GM23338 (cell line): ENCODE measurements around the gene SASH3.

ENCODE experiments used
- CREB1 ChIP-seq: fragments of 250-450 bp; sonication (Bioruptor Pico); IDR thresholded peaks from 2 replicates; pipeline ENCODE4 v1.5.0; 2020; ENCODE audit warnings: low read depth, mild to moderate bottlenecking, moderate library complexity
- EZH2 ChIP-seq: fragments of 200-600 bp; sonication (generic); IDR thresholded peaks from one replicate; pipeline ENCODE4 v1.8.0; 2017; ENCODE audit warnings: antibody characterized with exemption, mild to moderate bottlenecking, low read depth; ENCODE audit not compliant: unreplicated experiment
- EZH2phosphoT487 ChIP-seq: fragments of 200-600 bp; sonication (generic); IDR thresholded peaks from one replicate; pipeline ENCODE4 v1.8.1; 2018; ENCODE audit warnings: antibody characterized with exemption; ENCODE audit not compliant: unreplicated experiment
- JUNB ChIP-seq: IDR thresholded peaks from one replicate; pipeline ENCODE4 v1.6.1; 2016; ENCODE audit warnings: antibody characterized with exemption; ENCODE audit not compliant: unreplicated experiment
- POLR2AphosphoS5 ChIP-seq: IDR thresholded peaks from 2 replicates; pipeline ENCODE4 v1.6.1; 2016; ENCODE audit warnings: antibody characterized with exemption, low read depth
- ZNF331 ChIP-seq: fragments of 250-450 bp; sonication (Bioruptor Pico); IDR thresholded peaks from 2 replicates; pipeline ENCODE4 v1.5.0; 2020; ENCODE audit warnings: low read depth, mild to moderate bottlenecking, moderate library complexity
- TF ChIP-seq, protein P1 (sequence below): IDR thresholded peaks from one replicate; pipeline ENCODE4 v1.6.1; 2018; ENCODE audit warnings: antibody characterized with exemption; ENCODE audit not compliant: unreplicated experiment
- TF ChIP-seq, protein P2 (sequence below), 2 experiments: fragments of 200-600 bp in 1 of 2; sonication (generic) in 1 of 2; conservative IDR thresholded peaks; 2 replicates each; pipeline versions ENCODE4 v1.5.1 to v1.6.1; 2016 to 2017; ENCODE audit warnings: antibody characterized with exemption in 2 of 2, low read depth in 2 of 2, mild to moderate bottlenecking in 2 of 2, moderate library complexity in 1 of 2
- TF ChIP-seq, protein P3 (sequence below): IDR thresholded peaks from 2 replicates; pipeline ENCODE4 v1.6.1; 2016; ENCODE audit warnings: antibody characterized with exemption

DNA sequence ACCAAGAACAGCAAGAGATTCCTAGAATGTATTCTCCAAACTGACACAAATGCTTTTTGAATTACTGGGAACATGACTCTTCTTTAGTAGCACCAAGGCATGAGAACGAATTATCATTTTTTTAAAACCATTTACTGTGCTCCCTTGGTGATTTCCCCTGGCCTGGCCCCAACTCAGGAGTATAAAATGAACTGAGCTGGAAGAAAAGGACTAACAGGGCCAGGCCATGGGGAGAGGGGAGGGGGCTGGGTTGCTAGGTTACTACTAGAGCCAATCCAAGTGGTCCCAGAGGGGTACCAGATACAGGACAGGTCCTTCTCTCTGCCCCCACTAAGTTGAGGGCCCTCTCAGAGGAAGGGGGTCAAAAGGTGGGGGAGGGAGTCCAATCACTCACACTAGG is 23.1 kb downstream of the SASH3 start:
- TF ChIP-seq, protein P1, sequence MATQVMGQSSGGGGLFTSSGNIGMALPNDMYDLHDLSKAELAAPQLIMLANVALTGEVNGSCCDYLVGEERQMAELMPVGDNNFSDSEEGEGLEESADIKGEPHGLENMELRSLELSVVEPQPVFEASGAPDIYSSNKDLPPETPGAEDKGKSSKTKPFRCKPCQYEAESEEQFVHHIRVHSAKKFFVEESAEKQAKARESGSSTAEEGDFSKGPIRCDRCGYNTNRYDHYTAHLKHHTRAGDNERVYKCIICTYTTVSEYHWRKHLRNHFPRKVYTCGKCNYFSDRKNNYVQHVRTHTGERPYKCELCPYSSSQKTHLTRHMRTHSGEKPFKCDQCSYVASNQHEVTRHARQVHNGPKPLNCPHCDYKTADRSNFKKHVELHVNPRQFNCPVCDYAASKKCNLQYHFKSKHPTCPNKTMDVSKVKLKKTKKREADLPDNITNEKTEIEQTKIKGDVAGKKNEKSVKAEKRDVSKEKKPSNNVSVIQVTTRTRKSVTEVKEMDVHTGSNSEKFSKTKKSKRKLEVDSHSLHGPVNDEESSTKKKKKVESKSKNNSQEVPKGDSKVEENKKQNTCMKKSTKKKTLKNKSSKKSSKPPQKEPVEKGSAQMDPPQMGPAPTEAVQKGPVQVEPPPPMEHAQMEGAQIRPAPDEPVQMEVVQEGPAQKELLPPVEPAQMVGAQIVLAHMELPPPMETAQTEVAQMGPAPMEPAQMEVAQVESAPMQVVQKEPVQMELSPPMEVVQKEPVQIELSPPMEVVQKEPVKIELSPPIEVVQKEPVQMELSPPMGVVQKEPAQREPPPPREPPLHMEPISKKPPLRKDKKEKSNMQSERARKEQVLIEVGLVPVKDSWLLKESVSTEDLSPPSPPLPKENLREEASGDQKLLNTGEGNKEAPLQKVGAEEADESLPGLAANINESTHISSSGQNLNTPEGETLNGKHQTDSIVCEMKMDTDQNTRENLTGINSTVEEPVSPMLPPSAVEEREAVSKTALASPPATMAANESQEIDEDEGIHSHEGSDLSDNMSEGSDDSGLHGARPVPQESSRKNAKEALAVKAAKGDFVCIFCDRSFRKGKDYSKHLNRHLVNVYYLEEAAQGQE: no peak
- TF ChIP-seq, protein P2, sequence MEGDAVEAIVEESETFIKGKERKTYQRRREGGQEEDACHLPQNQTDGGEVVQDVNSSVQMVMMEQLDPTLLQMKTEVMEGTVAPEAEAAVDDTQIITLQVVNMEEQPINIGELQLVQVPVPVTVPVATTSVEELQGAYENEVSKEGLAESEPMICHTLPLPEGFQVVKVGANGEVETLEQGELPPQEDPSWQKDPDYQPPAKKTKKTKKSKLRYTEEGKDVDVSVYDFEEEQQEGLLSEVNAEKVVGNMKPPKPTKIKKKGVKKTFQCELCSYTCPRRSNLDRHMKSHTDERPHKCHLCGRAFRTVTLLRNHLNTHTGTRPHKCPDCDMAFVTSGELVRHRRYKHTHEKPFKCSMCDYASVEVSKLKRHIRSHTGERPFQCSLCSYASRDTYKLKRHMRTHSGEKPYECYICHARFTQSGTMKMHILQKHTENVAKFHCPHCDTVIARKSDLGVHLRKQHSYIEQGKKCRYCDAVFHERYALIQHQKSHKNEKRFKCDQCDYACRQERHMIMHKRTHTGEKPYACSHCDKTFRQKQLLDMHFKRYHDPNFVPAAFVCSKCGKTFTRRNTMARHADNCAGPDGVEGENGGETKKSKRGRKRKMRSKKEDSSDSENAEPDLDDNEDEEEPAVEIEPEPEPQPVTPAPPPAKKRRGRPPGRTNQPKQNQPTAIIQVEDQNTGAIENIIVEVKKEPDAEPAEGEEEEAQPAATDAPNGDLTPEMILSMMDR (conservative IDR thresholded peaks at IDR 0.05; ENCODE audit: low read depth in 2 of 2): no peak
- TF ChIP-seq EZH2: no peak
- no peak for TF ChIP-seq ZNF331 (CRISPR knock-in tag)
- TF ChIP-seq POLR2AphosphoS5: no peak
- no peak for TF ChIP-seq JUNB
- TF ChIP-seq EZH2phosphoT487: no peak
- TF ChIP-seq CREB1 (CRISPR knock-in tag): no peak
- TF ChIP-seq, protein P3, sequence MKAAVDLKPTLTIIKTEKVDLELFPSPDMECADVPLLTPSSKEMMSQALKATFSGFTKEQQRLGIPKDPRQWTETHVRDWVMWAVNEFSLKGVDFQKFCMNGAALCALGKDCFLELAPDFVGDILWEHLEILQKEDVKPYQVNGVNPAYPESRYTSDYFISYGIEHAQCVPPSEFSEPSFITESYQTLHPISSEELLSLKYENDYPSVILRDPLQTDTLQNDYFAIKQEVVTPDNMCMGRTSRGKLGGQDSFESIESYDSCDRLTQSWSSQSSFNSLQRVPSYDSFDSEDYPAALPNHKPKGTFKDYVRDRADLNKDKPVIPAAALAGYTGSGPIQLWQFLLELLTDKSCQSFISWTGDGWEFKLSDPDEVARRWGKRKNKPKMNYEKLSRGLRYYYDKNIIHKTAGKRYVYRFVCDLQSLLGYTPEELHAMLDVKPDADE: no peak
